ENCODE measurements around the gene FKBP15.

The FKBP15 gene

GRCh38 chr9:113231701-113232100 lies 10.6 kb upstream of the FKBP15 start:
- no peak overlapping the region for H3K4me3 ChIP-seq (ENCODE audit: low read depth, low read length)
- no peak for TF ChIP-seq CTCF (IDR thresholded peaks at IDR 0.05; ENCODE audit: low read depth, low read length)

GRCh38 chr9:113228130-113228665 lies 7.1 kb upstream of the FKBP15 start:
- no peak for TF ChIP-seq CTCF (IDR thresholded peaks at IDR 0.05; ENCODE audit: low read depth, low read length)
- no peak overlapping the region for H3K4me3 ChIP-seq (ENCODE audit: low read depth, low read length)

- no peak for TF ChIP-seq CTCF (IDR thresholded peaks at IDR 0.05; ENCODE audit: low read depth, low read length)
- H3K4me3 ChIP-seq (ENCODE audit: low read depth, low read length), result no peak overlapping the region
These were observed 6.4 kb upstream of the FKBP15 start for GRCh38 chr9:113227436-113227835.

GRCh38 chr9:113223963-113224362 lies 2.9 kb upstream of the FKBP15 start:
- H3K4me3 ChIP-seq (ENCODE audit: low read depth, low read length), result no peak overlapping the region

GRCh38 chr9:113222482-113222841 lies 1.4 kb upstream of the FKBP15 start:
- no peak for TF ChIP-seq CTCF (IDR thresholded peaks at IDR 0.05; ENCODE audit: low read depth, low read length)
- peak overlapping the region; percentile 95 for H3K4me3 ChIP-seq (ENCODE audit: low read depth, low read length)

More at GRCh38 chr9:113223963-113224362, 2.9 kb upstream of the FKBP15 start:
- TF ChIP-seq CTCF (IDR thresholded peaks at IDR 0.05; ENCODE audit: low read depth, low read length), result no peak

- peak overlapping the region; percentile 95 for H3K4me3 ChIP-seq (ENCODE audit: low read depth, low read length)
- TF ChIP-seq CTCF (IDR thresholded peaks at IDR 0.05; ENCODE audit: low read depth, low read length), result no peak
These were observed 864 bp upstream of the FKBP15 start for GRCh38 chr9:113221800-113222481.

- peak overlapping the region; percentile 95 for H3K4me3 ChIP-seq (ENCODE audit: low read depth, low read length)
These were observed 542 bp downstream of the FKBP15 start for GRCh38 chr9:113220467-113221002.

More at GRCh38 chr9:113220467-113221002, 542 bp downstream of the FKBP15 start:
- no peak for TF ChIP-seq CTCF (IDR thresholded peaks at IDR 0.05; ENCODE audit: low read depth, low read length)

Measured in WI38 (cell line).